BE2C (cell line): ENCODE measurements around the gene HDAC4.

Experiments
- DNase-seq: peaks from one replicate; pipeline ENCODE4 v3.0.0-alpha.2; 2020
- H3K27me3 ChIP-seq: fragments of 250-450 bp; sonication (Bioruptor Pico); 2 replicates; pipeline ENCODE4 v1.5.1; 2020; ENCODE audit warnings: mild to moderate bottlenecking
- H3K36me3 ChIP-seq: fragments of 250-450 bp; sonication (Bioruptor Pico); 2 replicates; pipeline ENCODE4 v1.5.1; 2020; ENCODE audit warnings: mild to moderate bottlenecking
- H3K4me1 ChIP-seq: fragments of 250-450 bp; sonication (Bioruptor Pico); 2 replicates; pipeline ENCODE4 v1.5.1; 2020
- H3K4me3 ChIP-seq: 2 replicates; pipeline ENCODE4 v1.5.1; 2011; ENCODE audit warnings: low read depth, low read length
- H3K9me3 ChIP-seq: fragments of 250-450 bp; sonication (Bioruptor Pico); 2 replicates; pipeline ENCODE4 v1.5.1; 2020
- CTCF ChIP-seq: IDR thresholded peaks from 2 replicates; pipeline ENCODE4 v1.5.1; 2012; ENCODE audit warnings: mild to moderate bottlenecking, low read depth, low read length

HDAC4 gene

DNA sequence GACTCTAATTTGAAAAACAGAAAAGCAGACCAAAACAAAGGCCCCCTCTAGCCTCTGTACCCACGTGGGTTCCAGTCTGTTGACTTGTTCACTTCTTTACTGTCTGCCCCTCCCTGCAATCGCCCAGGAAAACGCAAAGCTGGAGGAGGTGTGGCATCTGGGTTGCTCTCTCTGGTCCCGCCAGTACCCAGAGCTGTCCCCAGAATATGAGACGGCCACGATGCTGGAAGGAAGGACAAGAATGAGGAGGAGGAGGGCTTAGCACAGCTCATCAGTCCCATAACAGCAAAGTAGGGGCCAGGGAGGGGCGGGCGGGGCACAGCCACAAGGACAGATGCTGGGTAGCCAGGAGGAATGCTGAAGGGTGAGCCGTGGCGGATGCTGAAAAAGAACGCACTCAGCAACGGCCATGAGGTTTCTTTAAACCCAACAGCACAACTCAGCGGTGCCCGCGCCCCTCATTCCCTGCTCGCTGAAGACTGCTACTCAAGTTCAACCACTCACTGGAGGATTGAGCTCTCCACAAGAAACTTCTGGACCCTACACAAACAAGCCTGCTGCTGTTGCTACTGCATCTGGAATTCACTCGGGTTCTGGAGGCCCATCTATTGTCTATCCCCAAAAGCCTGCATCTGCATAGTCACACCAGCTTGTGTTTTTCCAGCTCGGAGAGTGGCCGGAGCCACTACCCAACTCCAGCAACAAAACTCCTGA, 187.7 kb downstream of the HDAC4 start:
- Histone ChIP-seq H3K9me3 (no peaks in the 10 kb centered on the region), H3K4me1 (no peaks in the 10 kb centered on the region; the same call in 1 of the 2 replicates), H3K27me3 (no peaks in the 10 kb centered on the region), H3K4me3 (no peak overlapping the region), H3K36me3 (no peaks in the 10 kb centered on the region)
- DNase-seq: no peak
- TF ChIP-seq CTCF: no peak

DNA sequence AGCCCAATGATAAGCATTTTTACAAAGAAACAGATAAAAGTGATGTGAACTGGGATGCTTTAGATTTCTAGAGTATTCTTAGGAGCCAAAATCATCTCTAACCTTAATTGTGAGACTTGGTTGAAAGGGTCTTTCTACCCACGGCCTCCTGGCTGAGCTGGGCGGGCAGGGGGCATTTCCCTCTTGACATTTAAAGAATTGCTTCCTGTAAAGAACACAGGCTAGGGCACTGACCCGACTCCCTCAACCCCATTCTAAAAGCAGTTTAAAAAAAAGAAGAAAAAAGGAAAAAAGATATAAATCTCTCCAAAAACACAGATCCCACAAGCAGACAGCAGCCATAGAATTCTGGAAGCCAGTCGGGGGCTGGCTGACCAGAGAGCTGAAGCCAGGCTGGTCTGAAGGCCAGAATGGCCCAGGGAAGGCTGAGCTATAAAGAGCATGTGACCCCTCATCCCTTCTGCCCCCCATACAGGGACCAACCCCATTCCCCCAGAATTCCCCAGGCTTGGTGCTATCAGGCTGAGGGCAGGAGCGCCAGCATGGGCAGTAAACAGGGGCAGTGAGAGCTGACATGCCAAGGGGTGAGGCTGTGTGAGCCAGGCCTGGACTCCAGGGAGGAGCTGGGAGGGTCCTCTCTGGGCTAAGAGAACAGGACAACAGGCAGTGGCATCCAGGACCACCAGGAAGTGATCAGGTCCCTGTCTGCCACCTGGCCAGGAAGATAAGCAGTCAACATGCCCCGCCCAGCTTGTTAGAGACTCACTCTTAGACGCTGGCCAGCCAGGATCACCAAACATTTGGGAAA, 188.5 kb downstream of the HDAC4 start:
- no peak for DNase-seq
- Histone ChIP-seq H3K4me1 (no peaks in the 10 kb centered on the region; the same call in 1 of the 2 replicates), H3K9me3 (no peaks in the 10 kb centered on the region), H3K27me3 (no peaks in the 10 kb centered on the region), H3K36me3 (no peaks in the 10 kb centered on the region), H3K4me3 (no peak overlapping the region)
- TF ChIP-seq CTCF: no peak

DNA sequence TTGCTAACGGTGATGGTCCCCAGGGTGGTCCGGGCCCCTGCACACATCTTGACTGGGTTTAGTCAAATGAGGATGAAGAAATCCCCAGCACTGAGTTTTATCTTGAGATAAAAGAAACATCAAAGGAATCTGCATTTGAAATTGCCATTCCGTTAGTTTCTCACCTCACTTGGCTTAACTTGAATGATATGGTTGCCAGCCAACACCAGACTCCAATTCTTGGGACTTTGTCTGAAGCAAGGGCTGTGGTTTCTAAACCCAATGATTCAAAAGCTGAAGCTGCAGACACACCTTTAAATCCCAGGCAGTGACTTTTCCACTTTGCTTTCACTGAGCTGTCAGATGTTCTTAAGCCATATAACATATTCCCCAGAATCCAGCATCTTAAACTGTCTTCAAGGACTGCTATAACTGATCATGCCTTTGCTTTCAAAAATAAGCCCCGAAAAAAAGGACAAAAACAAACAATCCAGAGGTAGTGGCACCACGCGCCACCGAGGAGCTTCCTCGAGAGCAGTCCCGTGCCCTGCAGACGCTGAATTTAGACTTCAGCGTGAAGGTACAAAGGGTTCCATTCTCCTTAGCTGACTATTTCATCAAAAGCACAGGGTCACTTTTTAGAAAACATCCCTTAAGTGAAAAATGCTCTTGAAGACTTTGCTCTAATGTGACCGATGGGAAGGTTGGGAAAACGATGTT, 189.3 kb downstream of the HDAC4 start:
- H3K36me3 ChIP-seq: no peaks in the 10 kb centered on the region
- H3K27me3 ChIP-seq: no peaks in the 10 kb centered on the region
- H3K4me1 ChIP-seq: no peaks in the 10 kb centered on the region; the same call in 1 of the 2 replicates
- no peak for TF ChIP-seq CTCF
- H3K4me3 ChIP-seq: no peak overlapping the region
- no peaks in the 10 kb centered on the region for H3K9me3 ChIP-seq
- DNase-seq: no peak

DNA sequence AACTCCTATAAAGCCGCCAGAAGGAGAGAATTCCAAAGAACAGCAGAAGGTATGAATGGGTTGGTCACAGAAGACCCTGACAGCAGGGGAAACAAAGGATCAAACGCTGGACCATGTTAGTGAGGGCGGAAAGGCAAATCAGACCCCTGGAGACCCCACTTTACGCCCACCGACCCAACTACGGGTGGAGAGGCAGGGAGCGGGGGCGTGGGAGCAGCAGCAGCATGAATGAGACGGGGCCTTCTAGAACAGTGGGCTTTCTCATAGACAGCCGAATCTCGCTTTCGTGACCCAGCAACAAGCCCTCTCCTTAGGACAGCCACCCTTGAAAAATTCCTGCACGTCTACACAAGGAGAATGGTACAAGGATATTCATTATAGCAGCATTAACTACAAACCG, 191.0 kb downstream of the HDAC4 start:
- DNase-seq: no peak
- no peaks in the 10 kb centered on the region for H3K36me3 ChIP-seq
- no peaks in the 10 kb centered on the region for H3K9me3 ChIP-seq
- H3K4me1 ChIP-seq: no peaks in the 10 kb centered on the region; the same call in 1 of the 2 replicates
- no peak overlapping the region for H3K4me3 ChIP-seq
- no peak for TF ChIP-seq CTCF
- H3K27me3 ChIP-seq: no peaks in the 10 kb centered on the region

GRCh38 chr2:239208465-239209180, 192.2 kb downstream of the HDAC4 start:
- TF ChIP-seq CTCF: no peak
- H3K36me3 ChIP-seq: no peaks in the 10 kb centered on the region
- DNase-seq: no peak
- H3K9me3 ChIP-seq: no peaks in the 10 kb centered on the region
- H3K4me3 ChIP-seq: no peak overlapping the region
- H3K27me3 ChIP-seq: no peaks in the 10 kb centered on the region
- no peaks in the 10 kb centered on the region; the same call in 1 of the 2 replicates for H3K4me1 ChIP-seq
